HCT116 (cell line): Measurements from ENCODE around the gene PRICKLE3.

Source experiments
- ATF3 ChIP-seq: IDR thresholded peaks from 2 replicates; pipeline ENCODE4 v1.6.1; 2012
- CEBPB ChIP-seq: IDR thresholded peaks from 2 replicates; pipeline ENCODE4 v1.6.1; 2012; ENCODE audit warnings: low read depth
- CTCF ChIP-seq, 3 experiments: fragments of 200-600 bp in 1 of 3; sonication (generic) in 1 of 3; IDR thresholded peaks in 2 of 3; conservative IDR thresholded peaks in 1 of 3; 2 replicates each; pipeline ENCODE4 v1.5.1; 2012 to 2017; ENCODE audit warnings: low read depth in 2 of 3, low read length in 2 of 3, antibody characterized with exemption in 1 of 3, borderline replicate concordance in 1 of 3, control low read depth in 1 of 3, mild to moderate bottlenecking in 1 of 3, mixed read lengths in 1 of 3, mixed run types in 1 of 3, moderate library complexity in 1 of 3; ENCODE audit not compliant: insufficient read depth in 1 of 3
- EZH2 ChIP-seq: fragments of 200-600 bp; sonication (generic); IDR thresholded peaks from 2 replicates; pipeline ENCODE4 v1.6.1; 2017; ENCODE audit warnings: antibody characterized with exemption, mixed run types
- EZH2phosphoT487 ChIP-seq: fragments of 200-600 bp; IDR thresholded peaks from 2 replicates; pipeline ENCODE4 v1.6.1; 2018; ENCODE audit warnings: antibody characterized with exemption, borderline replicate concordance
- JUND ChIP-seq: IDR thresholded peaks from 2 replicates; pipeline ENCODE4 v1.6.1; 2012
- POLR2A ChIP-seq: IDR thresholded peaks from 2 replicates; pipeline ENCODE4 v1.7.0; 2011; ENCODE audit warnings: borderline replicate concordance; ENCODE audit not compliant: insufficient read depth, insufficient read length; ENCODE audit errors: extremely low read depth
- POLR2AphosphoS5 ChIP-seq: IDR thresholded peaks from 2 replicates; pipeline ENCODE4 v1.6.1; 2011; ENCODE audit warnings: mild to moderate bottlenecking, low read depth, low read length, moderate library complexity
- RAD21 ChIP-seq: IDR thresholded peaks from 2 replicates; pipeline ENCODE4 v1.6.1; 2012; ENCODE audit warnings: low read depth, mild to moderate bottlenecking
- REST ChIP-seq: IDR thresholded peaks from 2 replicates; pipeline ENCODE4 v1.6.1; 2012; ENCODE audit warnings: low read depth
- SIN3A ChIP-seq: IDR thresholded peaks from 2 replicates; pipeline ENCODE4 v1.6.1; 2012; ENCODE audit warnings: low read depth
- ZBTB33 ChIP-seq: IDR thresholded peaks from 2 replicates; pipeline ENCODE4 v1.6.1; 2011; ENCODE audit warnings: mild to moderate bottlenecking, low read length, moderate library complexity; ENCODE audit not compliant: insufficient replicate concordance; ENCODE audit errors: extremely low read depth
- ZFX ChIP-seq: fragments of 450-650 bp; IDR thresholded peaks from 2 replicates; pipeline ENCODE4 v1.6.1; 2017
- ZNF274 ChIP-seq: fragments of 200-500 bp; sonication (Bioruptor generic); IDR thresholded peaks from 2 replicates; pipeline ENCODE4 v1.6.1; 2014; ENCODE audit warnings: mild to moderate bottlenecking, low read depth, low read length, inconsistent platforms

- no peak for TF ChIP-seq CTCF (IDR thresholded peaks at IDR 0.05 in 2 of 3, conservative IDR thresholded peaks at IDR 0.05 in 1 of 3; ENCODE audit: borderline replicate concordance in 1 of 3, insufficient read depth in 1 of 3, low read depth in 2 of 3, low read length in 2 of 3)
- TF ChIP-seq RAD21, result no peak
- no peak for TF ChIP-seq CEBPB
- TF ChIP-seq POLR2AphosphoS5, result peak; percentile 86
- TF ChIP-seq POLR2A, result peak; percentile 57
- TF ChIP-seq REST, result no peak
- no peak for TF ChIP-seq JUND
- no peak for TF ChIP-seq SIN3A
- TF ChIP-seq EZH2, result no peak
- TF ChIP-seq ATF3, result no peak
- no peak for TF ChIP-seq ZNF274
- no peak for TF ChIP-seq ZBTB33
- no peak for TF ChIP-seq EZH2phosphoT487
- no peak for TF ChIP-seq ZFX
These were observed 1.6 kb downstream of the PRICKLE3 start for GRCh38 chrX:49184294-49185281.
